ENCODE data around the gene FBXW11. TPM values are rescaled to one million over a fixed set of nuclear protein-coding genes. Genes with fewer than 3 reads are reported as not detected.
A peak's percentile ranks its signal among the peaks of the same experiment; 100 is the strongest.

FBXW11 gene
- polyA plus RNA-seq, 5 donors, result 44.7 to 58.4 (median 53.4) TPM

DNA sequence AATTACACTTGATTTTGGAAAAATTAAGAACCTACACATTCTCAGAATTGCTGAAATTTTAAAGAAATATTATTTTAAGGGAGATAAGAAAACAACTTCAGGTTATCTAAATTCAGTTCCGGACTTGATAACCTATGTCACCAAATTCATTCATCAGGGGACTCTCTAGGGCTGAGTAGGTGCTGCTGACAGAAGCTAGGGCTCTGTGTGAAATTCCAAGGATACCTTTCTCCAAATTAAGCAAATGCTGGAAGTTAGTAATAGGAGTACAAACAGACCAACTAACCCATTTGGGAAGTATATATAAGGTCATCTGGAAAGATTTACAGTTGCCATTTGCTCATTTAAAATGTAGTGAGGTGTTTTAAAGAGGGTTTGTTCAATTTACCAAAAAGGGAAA lies 136.5 kb downstream of the FBXW11 start:
- DNase-seq, result no peak

DNA sequence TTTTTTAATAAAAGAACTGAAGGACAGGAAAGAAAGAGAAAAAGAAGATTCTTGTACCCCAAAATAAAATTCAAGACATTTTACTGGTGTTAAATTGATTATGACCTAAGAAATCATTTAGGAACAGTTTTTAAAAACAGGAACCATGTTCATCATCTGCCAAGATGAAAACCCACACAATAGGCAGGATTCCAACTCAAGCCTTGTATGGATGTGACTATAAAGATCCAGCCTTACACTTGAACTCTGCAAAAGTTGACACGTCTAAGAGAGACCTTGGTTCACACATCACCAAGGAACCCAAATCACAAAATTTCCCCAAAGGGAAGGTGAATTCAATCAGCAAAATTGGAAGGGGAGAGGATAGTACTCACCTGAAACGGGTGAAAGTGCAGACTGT lies 138.2 kb downstream of the FBXW11 start:
- DNase-seq, result no peak

DNA sequence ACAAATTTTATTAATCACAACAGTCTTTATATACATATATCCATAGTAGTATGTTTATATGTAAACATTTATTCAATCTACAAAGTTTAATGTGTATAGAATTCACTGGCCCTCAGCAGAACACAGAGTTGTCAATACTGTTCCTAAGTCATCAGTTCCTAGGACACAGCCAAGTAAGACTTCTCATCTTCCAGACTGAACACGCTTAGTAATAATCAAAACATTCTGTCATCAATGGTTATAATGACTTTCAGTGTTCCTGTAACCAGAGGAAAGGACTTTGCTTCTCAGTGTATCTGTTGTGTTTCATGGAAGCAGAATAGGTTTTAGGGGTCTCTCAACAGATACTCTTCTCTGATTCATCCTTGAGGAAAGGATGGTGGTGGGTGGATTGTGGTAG lies 138.7 kb downstream of the FBXW11 start:
- DNase-seq, result no peak

- DNase-seq, result no peak
Measured at GRCh38 chr5:171865471-171865870, 141.0 kb downstream of the FBXW11 start.

GRCh38 chr5:171863935-171864334 lies 142.5 kb downstream of the FBXW11 start:
- no peak for DNase-seq

GRCh38 chr5:171862624-171863023 lies 143.8 kb downstream of the FBXW11 start:
- DNase-seq, result no peak

DNA sequence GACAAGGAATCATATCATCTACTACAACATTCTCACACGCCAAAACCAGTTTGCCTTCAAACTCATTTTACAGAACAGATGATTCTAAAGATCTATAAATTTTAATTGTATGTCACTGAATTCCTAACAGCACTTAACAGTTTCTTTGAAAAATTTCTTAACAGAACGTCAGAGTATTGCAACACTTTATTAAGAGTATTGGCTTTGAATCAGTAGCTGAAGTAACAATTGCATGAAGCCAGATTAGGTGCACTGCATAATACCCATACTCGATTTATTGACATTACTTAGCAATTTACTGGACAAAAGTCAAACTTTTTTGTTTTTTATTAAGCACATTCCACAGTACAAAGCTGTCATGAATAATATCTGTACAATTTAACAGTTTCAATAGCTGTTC lies 145.1 kb downstream of the FBXW11 start:
- DNase-seq, result peak in 1 of 2 donors; percentile 25

- DNase-seq, result no peak
Measured at GRCh38 chr5:171858303-171858702, 148.1 kb downstream of the FBXW11 start.

GRCh38 chr5:171857489-171857876 lies 149.0 kb downstream of the FBXW11 start:
- DNase-seq, result no peak

- no peak for DNase-seq
Measured at GRCh38 chr5:171855798-171856763, 150.4 kb downstream of the FBXW11 start.

DNA sequence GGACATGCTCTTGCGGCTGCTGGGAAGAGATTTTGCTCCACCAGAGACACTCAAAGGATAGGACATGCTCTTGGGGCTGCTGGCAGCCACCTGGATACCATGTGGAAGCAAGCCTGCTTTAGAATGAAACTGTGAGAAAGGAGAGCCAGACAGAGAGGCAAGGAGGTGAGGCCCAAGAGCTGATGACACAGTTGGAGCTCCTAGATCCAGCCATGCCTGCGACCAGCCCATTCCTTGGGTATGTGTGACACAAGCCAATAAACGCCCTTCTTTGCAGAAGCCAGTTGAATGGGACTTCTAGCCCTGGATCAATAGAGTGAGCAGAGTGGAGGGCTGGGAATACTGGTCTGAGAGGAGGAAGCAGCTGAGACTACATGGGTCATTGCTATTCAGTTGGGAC lies 151.2 kb downstream of the FBXW11 start:
- DNase-seq, result no peak

DNA sequence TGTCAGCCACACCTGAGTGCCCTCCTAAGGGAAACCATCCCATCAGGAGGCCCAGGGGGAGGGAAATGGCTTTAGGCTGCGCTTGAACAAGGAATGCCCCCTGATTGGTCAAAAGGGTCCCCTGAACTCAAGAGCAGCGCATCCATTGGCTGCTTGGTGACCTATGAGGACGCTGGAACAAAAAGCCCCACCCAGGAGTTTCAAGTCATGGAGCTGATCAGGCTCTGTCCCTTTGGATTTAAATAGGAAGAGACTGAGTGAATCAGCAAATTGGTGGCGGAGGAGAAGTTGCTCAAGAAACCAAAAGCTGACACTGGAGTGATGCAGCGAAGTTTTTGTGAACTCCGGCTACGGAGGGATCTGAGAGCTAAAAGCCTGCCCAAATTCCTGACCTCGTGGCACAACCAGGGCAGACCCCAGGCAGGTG lies 154.2 kb downstream of the FBXW11 start:
- DNase-seq, result no peak

DNA sequence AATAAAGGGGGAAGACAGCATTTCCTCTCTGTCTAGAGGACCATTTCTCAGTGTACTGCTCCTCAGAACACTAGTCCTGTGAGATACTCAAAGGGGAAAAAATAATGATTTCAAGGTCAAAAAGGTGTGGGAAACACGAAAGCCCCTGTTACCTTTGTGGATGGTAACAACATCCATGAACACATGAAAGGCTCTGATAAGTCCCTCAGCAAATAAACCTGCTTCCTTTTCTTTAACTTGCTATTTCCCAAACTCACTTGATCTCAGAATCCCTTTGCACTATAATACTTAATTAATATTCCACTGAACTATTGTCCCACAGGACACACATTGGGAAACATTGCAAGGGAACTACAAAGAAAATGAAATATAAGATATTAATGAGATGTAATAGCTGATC lies 155.2 kb downstream of the FBXW11 start:
- DNase-seq, result no peak

GRCh38 chr5:171850324-171850947 lies 156.0 kb downstream of the FBXW11 start:
- no peak for DNase-seq

DNA sequence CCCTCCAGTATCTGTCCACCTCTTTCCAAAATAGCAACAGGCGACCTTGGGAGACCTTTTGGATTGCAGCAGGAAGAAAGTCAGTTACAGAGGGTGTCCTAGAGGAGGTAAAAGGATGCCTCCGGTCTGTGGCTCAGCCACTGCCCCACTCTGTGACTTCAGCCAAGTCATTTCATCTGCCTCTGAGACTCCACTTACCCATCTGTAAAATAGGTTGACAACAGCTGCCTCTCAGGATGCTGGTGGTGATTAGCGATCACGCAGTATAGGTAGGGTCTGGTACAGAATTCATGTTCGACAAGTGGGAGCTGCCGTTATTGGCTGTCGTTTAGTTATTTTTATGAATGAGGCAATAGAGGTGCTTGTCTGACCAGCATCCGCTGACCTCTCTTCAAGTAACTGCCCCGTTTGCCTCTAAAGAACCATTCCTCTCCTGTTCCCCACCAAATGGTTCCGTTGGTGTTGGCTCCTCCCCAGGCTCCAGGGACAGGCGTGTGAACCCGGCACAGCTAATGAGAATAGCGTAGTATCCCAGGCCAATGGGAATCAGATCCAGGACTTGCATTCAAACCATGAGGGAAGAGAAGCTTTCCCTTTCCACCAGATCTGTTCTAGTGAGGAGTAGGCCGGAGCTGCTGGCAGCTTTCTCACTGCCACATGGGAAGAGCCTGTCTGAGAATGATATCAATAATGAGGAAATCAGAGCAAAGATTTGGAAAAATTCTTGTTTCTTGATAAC lies 156.7 kb downstream of the FBXW11 start:
- no peak for DNase-seq

DNA sequence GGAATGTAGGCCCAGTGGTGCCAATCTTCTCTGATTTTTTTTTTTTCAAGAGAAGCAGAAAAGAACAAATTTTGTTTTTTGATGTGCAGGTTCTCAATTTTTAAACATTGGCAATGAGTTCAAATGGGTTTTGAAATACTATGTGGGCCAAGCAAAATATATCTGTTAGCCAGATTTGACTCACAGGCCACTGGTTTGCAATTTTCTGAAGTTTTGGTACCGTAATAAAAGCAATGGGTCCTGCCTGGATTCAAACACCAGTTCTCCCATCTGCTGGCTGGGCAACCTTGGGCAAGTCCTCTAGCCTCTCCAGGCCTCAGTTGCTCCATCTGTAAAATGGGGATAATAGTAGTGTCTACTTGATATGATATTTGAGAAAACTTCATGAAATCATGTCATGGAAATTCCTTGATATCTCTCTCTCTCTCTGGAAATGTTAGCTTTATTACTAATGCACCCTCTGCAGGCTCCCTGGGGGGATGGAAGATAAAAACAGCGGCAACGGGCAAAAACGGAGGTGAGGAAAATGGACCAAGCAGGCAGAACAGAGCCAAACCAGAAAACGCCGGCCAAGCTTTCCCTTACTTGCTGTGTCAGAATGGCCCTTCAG lies 157.4 kb downstream of the FBXW11 start:
- no peak for DNase-seq

DNA sequence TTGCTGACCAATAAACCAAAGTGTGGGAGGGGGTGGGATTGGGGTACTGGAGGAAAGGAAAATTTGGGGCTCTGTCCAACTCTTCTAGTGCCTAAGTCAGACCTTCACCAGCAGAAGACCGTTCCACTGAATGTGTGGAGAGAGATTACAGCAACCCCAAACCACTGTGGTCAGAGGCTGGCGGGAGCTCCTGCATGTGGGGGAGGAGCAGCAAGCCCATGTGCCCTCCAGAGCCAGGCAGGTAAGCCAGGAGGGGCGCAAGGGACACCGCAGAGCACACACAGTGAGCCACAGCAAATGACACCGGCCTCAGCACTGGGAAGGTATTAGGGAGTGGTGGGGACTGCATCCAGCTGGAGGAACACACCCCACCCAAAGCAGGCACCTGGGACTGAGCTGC lies 158.0 kb downstream of the FBXW11 start:
- DNase-seq, result no peak

- no peak for DNase-seq
Measured at GRCh38 chr5:171848006-171848405, 158.4 kb downstream of the FBXW11 start.

GRCh38 chr5:171847026-171847425 lies 159.4 kb downstream of the FBXW11 start:
- DNase-seq, result no peak

DNA sequence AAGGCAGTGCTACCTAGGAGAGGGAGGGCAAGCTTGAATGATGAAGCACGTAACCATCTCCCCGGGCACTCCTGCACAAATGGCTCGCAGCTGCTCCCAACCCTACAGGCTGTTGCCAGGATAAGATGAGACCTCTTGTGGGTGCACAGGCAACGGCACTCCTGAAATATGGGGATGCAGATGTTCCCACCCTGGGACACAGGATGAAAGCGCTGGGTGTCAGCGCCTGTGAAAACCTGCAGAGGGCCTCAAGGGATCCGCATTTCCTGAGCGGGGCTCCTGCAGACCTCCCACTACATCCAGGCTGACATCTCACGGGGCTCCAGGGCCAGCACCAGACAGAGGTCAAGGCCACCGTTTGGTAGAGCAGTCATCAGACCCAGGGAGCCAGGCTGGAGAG lies 160.1 kb downstream of the FBXW11 start:
- no peak for DNase-seq

DNA sequence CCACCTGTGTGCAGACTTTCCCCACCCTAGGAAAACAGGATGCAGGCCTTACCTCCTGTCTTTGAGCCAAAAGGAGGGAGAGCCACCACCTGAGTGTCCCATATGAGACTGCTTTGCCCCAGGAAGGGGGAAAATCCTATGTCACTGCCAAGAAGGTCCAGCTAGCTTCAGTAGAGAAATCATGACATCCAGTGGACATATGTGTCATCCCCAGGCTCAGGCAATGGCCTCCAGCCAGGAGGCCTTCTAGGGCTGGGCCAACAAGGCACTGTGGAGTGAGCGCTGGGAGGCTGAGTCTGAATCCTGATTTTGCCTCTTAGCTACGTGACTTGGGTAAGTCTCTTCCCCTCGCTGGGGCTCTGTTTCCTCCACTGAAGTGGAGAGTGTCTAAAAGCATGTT lies 160.6 kb downstream of the FBXW11 start:
- peak in 1 of 2 donors; percentile 38 for DNase-seq

GRCh38 chr5:171845040-171845630 lies 161.3 kb downstream of the FBXW11 start:
- DNase-seq, result no peak
